GM23248 (cell line): ENCODE data around the gene FUT9. TPM values are rescaled to one million over a fixed set of nuclear protein-coding genes. Genes with fewer than 3 reads are reported as not detected.

Source experiments
- DNase-seq: peaks from one replicate; pipeline ENCODE4 v3.0.0-alpha.2; 2015
- H2AFZ ChIP-seq: fragments of 200-600 bp; sonication (generic); 2 replicates; pipeline ENCODE4 v1.6.1; 2016; ENCODE audit warnings: antibody characterized with exemption
- H3F3A ChIP-seq: fragments of 200-600 bp; sonication (generic); 2 replicates; pipeline ENCODE4 v1.6.1; 2016; ENCODE audit warnings: mild to moderate bottlenecking, antibody characterized with exemption, mixed run types; ENCODE audit not compliant: insufficient read depth
- H3K27ac ChIP-seq: fragments of 200-600 bp; sonication (generic); 2 replicates; pipeline ENCODE4 v1.5.1; 2016; ENCODE audit warnings: mild to moderate bottlenecking
- H3K27me3 ChIP-seq: fragments of 200-600 bp; sonication (generic); replicated peaks from 2 replicates; pipeline ENCODE4 v1.6.1; 2016; ENCODE audit warnings: mild to moderate bottlenecking; ENCODE audit not compliant: insufficient read depth
- H3K36me3 ChIP-seq: fragments of 200-600 bp; sonication (generic); 2 replicates; pipeline ENCODE4 v1.6.1; 2016; ENCODE audit warnings: low read depth, mild to moderate bottlenecking
- H3K4me1 ChIP-seq: fragments of 200-600 bp; sonication (generic); 2 replicates; pipeline ENCODE4 v1.6.1; 2016; ENCODE audit warnings: mild to moderate bottlenecking; ENCODE audit not compliant: insufficient read depth
- H3K4me2 ChIP-seq: fragments of 200-600 bp; sonication (generic); one replicate; pipeline ENCODE4 v1.6.1; 2016; ENCODE audit warnings: mild to moderate bottlenecking; ENCODE audit not compliant: unreplicated experiment
- H3K4me3 ChIP-seq: fragments of 200-600 bp; sonication (generic); 2 replicates; pipeline ENCODE4 v1.5.1; 2016; ENCODE audit warnings: mild to moderate bottlenecking
- H3K79me2 ChIP-seq: fragments of 200-600 bp; sonication (generic); 2 replicates; pipeline ENCODE4 v1.6.1; 2016; ENCODE audit warnings: mild to moderate bottlenecking; ENCODE audit not compliant: insufficient read depth
- H3K9ac ChIP-seq: fragments of 200-600 bp; sonication (generic); 2 replicates; pipeline ENCODE4 v1.6.1; 2016; ENCODE audit warnings: mild to moderate bottlenecking
- H3K9me2 ChIP-seq: fragments of 200-600 bp; sonication (generic); 2 replicates; pipeline ENCODE4 v1.6.1; 2016; ENCODE audit warnings: mixed run types, mild to moderate bottlenecking, moderate library complexity; ENCODE audit not compliant: insufficient read depth
- H3K9me3 ChIP-seq: fragments of 200-600 bp; sonication (generic); one replicate; pipeline ENCODE4 v1.6.1; 2017; ENCODE audit warnings: low read depth
- H4K20me1 ChIP-seq: fragments of 200-600 bp; sonication (generic); 2 replicates; pipeline ENCODE4 v1.6.0; 2016; ENCODE audit not compliant: insufficient read depth
- EZH2 ChIP-seq: fragments of 200-600 bp; sonication (generic); IDR thresholded peaks from 2 replicates; pipeline ENCODE4 v1.6.1; 2018; ENCODE audit warnings: antibody characterized with exemption, mild to moderate bottlenecking; ENCODE audit not compliant: insufficient read depth, poor library complexity, severe bottlenecking
- EZH2phosphoT487 ChIP-seq: fragments of 200-600 bp; sonication (generic); IDR thresholded peaks from 2 replicates; pipeline ENCODE4 v1.6.1; 2018; ENCODE audit warnings: antibody characterized with exemption, moderate library complexity, mild to moderate bottlenecking, low read depth; ENCODE audit not compliant: insufficient read depth
- WGBS, 2 experiments: methylation state at CpG; one replicate each; pipeline ENCODE4 v1.1.6; 2015 to 2017; ENCODE audit warnings: low lambda C conversion rate in 2 of 2, low coverage in 1 of 2; ENCODE audit errors: missing lambda C conversion rate in 2 of 2; 5-methylcytosine and 5-hydroxymethylcytosine counted together
- in situ Hi-C: fragments of 300-500 bp; cut with MboI; formaldehyde crosslinking; loops from 2 replicates; pipeline ENCODE4 v1.15.0; 2020
- polyA plus RNA-seq: library from polyadenylated mRNA; unstranded; fragments of >200 nt; fragmentation: Nextera tagmentation; extraction: Ambion mirVana; gene quantifications from 2 replicates; pipeline ENCODE4 v1.2.1, GENCODE V29; 2016
- total RNA-seq: library from RNA; depleted of rRNA; stranded (reverse); fragments of >200 nt; shearing (Covaris generic); gene quantifications from 2 replicates; pipeline ENCODE4 v1.2.3, GENCODE V29; 2014

Gene FUT9
- total and polyA plus RNA-seq, 2 experiments from 2014 or later = not detected

- H3K4me2 ChIP-seq = no peak overlapping the region
- no peaks in the 10 kb centered on the region for H3K4me1 ChIP-seq
- no peaks in the 10 kb centered on the region for H3K36me3 ChIP-seq
- TF ChIP-seq EZH2phosphoT487 (no peak), EZH2 (no peak)
- H2AFZ ChIP-seq = no peak overlapping the region
- H3K27ac ChIP-seq = no peak overlapping the region
- no peaks in the 10 kb centered on the region for H3F3A ChIP-seq
- DNase-seq = no peak
- WGBS, 2 experiments = 56 to 57% methylated on average over 1 of the region's 1 CpG
- no peak overlapping the region for H3K4me3 ChIP-seq
- no peak overlapping the region for H3K9ac ChIP-seq
- H4K20me1 ChIP-seq = no peaks in the 10 kb centered on the region
- no peaks in the 10 kb centered on the region for H3K79me2 ChIP-seq
- H3K9me3 ChIP-seq = peaks cover 3% of the 10 kb centered on the region
- no peaks in the 10 kb centered on the region for H3K9me2 ChIP-seq
- in situ Hi-C loops = no loop called here
- H3K27me3 ChIP-seq = no peaks in the 10 kb centered on the region
Measured at GRCh38 chr6:96094077-96094476, 78.3 kb downstream of the FUT9 start.

- H3F3A ChIP-seq = no peaks in the 10 kb centered on the region
- no peaks in the 10 kb centered on the region for H3K27me3 ChIP-seq
- H3K79me2 ChIP-seq = no peaks in the 10 kb centered on the region
- DNase-seq = no peak
- no peak overlapping the region for H3K27ac ChIP-seq
- no peaks in the 10 kb centered on the region for H3K9me2 ChIP-seq
- no peaks in the 10 kb centered on the region for H3K4me1 ChIP-seq
- no peak overlapping the region for H3K4me3 ChIP-seq
- in situ Hi-C loops = no loop called here
- H3K4me2 ChIP-seq = no peak overlapping the region
- peaks cover 3% of the 10 kb centered on the region for H3K9me3 ChIP-seq
- no peak overlapping the region for H2AFZ ChIP-seq
- H3K36me3 ChIP-seq = no peaks in the 10 kb centered on the region
- no peaks in the 10 kb centered on the region for H4K20me1 ChIP-seq
- no peak overlapping the region for H3K9ac ChIP-seq
- TF ChIP-seq EZH2phosphoT487 (no peak), EZH2 (no peak)
Measured at GRCh38 chr6:96099069-96099468, 83.3 kb downstream of the FUT9 start.

GRCh38 chr6:96101564-96101963 is 85.8 kb downstream of the FUT9 start:
- Histone ChIP-seq H3K79me2 (no peaks in the 10 kb centered on the region), H3K9me2 (no peaks in the 10 kb centered on the region), H3K9ac (no peak overlapping the region), H2AFZ (no peak overlapping the region), H3K4me3 (no peak overlapping the region), H3K27me3 (no peaks in the 10 kb centered on the region), H3K9me3 (peaks cover 3% of the 10 kb centered on the region), H3K27ac (no peak overlapping the region), H3K36me3 (no peaks in the 10 kb centered on the region), H3K4me2 (no peak overlapping the region), H3F3A (no peaks in the 10 kb centered on the region), H3K4me1 (no peaks in the 10 kb centered on the region), H4K20me1 (no peaks in the 10 kb centered on the region)
- in situ Hi-C loops = no loop called here
- DNase-seq = no peak
- WGBS, 2 experiments = 5 to 9% methylated on average over 2 of the region's 2 CpGs
- no peak for TF ChIP-seq EZH2

- H3K9ac ChIP-seq = no peak overlapping the region
- H3K36me3 ChIP-seq = no peaks in the 10 kb centered on the region
- no peaks in the 10 kb centered on the region for H3K4me1 ChIP-seq
- no peaks in the 10 kb centered on the region for H3K9me2 ChIP-seq
- H3K27ac ChIP-seq = no peak overlapping the region
- no peaks in the 10 kb centered on the region for H3K79me2 ChIP-seq
- H3K4me2 ChIP-seq = no peak overlapping the region
- no peaks in the 10 kb centered on the region for H3F3A ChIP-seq
- H2AFZ ChIP-seq = no peak overlapping the region
- WGBS, 2 experiments = 29 to 38% methylated on average over 4 of the region's 4 CpGs
- H4K20me1 ChIP-seq = no peaks in the 10 kb centered on the region
- no peak for DNase-seq
- H3K27me3 ChIP-seq = no peaks in the 10 kb centered on the region
- TF ChIP-seq EZH2phosphoT487 (no peak), EZH2 (no peak)
- in situ Hi-C loops = no loop called here
- H3K9me3 ChIP-seq = no peaks in the 10 kb centered on the region
- H3K4me3 ChIP-seq = no peak overlapping the region
Measured at GRCh38 chr6:96104910-96105309, 89.1 kb downstream of the FUT9 start.

GRCh38 chr6:96110878-96111277 is 95.1 kb downstream of the FUT9 start:
- Histone ChIP-seq H3K36me3 (no peaks in the 10 kb centered on the region), H2AFZ (no peak overlapping the region), H3K9me3 (no peaks in the 10 kb centered on the region), H3K27ac (no peak overlapping the region), H3F3A (no peaks in the 10 kb centered on the region), H3K9me2 (no peaks in the 10 kb centered on the region), H4K20me1 (no peaks in the 10 kb centered on the region), H3K4me3 (no peak overlapping the region), H3K4me2 (no peak overlapping the region), H3K4me1 (no peaks in the 10 kb centered on the region), H3K9ac (no peak overlapping the region), H3K79me2 (no peaks in the 10 kb centered on the region), H3K27me3 (no peaks in the 10 kb centered on the region)
- WGBS, 2 experiments = 16 to 18% methylated on average over 2 of the region's 2 CpGs
- no peak for TF ChIP-seq EZH2phosphoT487
- in situ Hi-C loops = no loop called here
- DNase-seq = no peak
